GM10266 (cell line): ENCODE measurements around the gene CAMK4.

ENCODE experiments used
- DNase-seq: peaks from one replicate; pipeline ENCODE4 v3.0.0; 2012; ENCODE audit errors: extremely low spot score
- TF ChIP-seq, protein P1 (sequence below): IDR thresholded peaks from 2 replicates; pipeline ENCODE4 v1.5.1; 2012; ENCODE audit warnings: mild to moderate bottlenecking, low read depth; ENCODE audit not compliant: control insufficient read depth, insufficient read depth; ENCODE audit errors: missing control alignments

The CAMK4 gene

DNA sequence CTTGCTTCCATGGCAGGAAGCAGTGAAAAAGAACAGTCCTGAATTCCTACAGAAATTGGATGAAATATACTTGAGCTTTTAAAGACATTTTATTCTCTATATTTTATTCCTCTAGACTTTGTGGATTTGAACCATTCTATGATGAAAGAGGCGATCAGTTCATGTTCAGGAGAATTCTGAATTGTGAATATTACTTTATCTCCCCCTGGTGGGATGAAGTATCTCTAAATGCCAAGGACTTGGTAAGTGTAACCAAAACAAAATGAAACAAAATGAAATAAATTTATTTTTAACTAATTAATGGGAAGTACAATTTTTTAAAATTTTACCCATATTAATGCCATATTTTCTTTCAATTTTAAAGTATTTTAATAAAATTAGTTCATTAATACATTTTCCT, 254.1 kb downstream of the CAMK4 start:
- no peak for DNase-seq
- TF ChIP-seq, protein P1, sequence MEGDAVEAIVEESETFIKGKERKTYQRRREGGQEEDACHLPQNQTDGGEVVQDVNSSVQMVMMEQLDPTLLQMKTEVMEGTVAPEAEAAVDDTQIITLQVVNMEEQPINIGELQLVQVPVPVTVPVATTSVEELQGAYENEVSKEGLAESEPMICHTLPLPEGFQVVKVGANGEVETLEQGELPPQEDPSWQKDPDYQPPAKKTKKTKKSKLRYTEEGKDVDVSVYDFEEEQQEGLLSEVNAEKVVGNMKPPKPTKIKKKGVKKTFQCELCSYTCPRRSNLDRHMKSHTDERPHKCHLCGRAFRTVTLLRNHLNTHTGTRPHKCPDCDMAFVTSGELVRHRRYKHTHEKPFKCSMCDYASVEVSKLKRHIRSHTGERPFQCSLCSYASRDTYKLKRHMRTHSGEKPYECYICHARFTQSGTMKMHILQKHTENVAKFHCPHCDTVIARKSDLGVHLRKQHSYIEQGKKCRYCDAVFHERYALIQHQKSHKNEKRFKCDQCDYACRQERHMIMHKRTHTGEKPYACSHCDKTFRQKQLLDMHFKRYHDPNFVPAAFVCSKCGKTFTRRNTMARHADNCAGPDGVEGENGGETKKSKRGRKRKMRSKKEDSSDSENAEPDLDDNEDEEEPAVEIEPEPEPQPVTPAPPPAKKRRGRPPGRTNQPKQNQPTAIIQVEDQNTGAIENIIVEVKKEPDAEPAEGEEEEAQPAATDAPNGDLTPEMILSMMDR: no peak

GRCh38 chr5:111478898-111479297, 254.7 kb downstream of the CAMK4 start:
- TF ChIP-seq, protein P1: no peak
- DNase-seq: no peak

GRCh38 chr5:111480346-111480745, 256.2 kb downstream of the CAMK4 start:
- DNase-seq: no peak
- TF ChIP-seq, protein P1: no peak

DNA sequence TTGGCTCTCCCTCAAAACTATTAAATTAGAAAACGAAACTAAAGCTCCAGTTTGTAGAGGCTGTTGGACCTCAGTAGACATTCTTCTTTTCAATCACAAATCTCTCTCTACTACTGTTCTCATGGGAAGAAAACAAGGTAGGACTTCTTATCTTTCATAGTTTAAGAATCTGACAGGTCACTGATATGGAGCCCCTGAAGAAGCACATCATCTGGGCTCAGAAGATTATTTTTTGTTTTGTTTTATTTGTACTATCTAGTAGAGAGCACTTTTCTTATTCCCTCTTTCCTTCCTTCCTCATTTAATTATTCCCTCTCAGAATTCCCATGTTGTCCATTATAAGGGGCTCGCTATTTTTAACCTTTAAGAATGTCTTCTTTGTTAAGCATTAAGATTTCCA, 261.9 kb downstream of the CAMK4 start:
- TF ChIP-seq, protein P1: no peak
- no peak for DNase-seq

DNA sequence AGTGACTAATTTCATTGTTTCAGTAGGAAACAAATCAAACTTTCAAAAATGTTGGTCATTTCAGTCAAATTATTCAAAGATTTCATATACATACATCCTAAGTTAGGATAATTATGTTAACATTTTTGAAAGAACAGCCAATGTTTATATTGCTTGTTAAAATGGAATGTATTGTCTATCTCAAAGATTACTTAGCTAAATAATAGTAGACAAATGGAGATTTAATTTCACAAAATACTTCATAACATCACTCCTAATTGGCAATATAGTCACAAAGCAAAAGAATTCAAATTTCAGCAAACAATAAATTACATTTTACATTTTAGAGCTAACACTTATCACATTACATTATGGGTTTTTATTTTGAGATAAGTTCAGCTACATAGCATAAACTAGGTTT, 262.7 kb downstream of the CAMK4 start:
- TF ChIP-seq, protein P1: no peak

DNA sequence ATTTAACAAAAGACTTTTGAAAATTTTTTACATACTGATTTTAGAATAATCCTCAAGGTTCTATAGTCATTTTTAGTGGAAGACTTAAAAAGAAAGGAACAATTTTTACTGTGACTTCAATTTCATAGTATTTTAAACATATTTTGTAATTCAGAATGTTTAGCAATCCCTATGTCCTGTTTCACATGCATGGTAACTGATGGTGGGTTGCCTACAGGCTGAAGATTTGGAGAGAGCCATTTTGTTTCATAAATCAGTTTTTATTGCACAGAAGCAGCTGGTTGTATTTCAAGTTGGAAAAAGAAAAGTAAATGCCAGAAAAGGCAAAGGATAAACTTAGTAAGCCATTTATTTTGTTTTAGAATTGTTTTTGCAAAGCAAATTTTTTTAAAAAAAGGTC, 264.2 kb downstream of the CAMK4 start:
- TF ChIP-seq, protein P1: no peak

More for the DNA sequence above, 262.7 kb downstream of the CAMK4 start:
- no peak for DNase-seq

GRCh38 chr5:111493031-111493430, 268.8 kb downstream of the CAMK4 start:
- no peak for DNase-seq
- TF ChIP-seq, protein P1: no peak

More for the DNA sequence above, 264.2 kb downstream of the CAMK4 start:
- DNase-seq: no peak
